Tibial artery (tissue), 4 donors: ENCODE results near the gene UROS.

ENCODE experiments used
- DNase-seq, 2 donors: peaks; one replicate each; pipeline ENCODE4 v3.0.0-alpha.2; 2019
- H3K27ac ChIP-seq, 2 donors: fragments of 200-600 bp; sonication (generic) in 1 of 2; 1 replicate in 1 of 2; 2 replicates in 1 of 2; pipeline ENCODE4 v1.5.1; 2018 to 2019; ENCODE audit warnings: mild to moderate bottlenecking in 1 of 2
- H3K27me3 ChIP-seq, 2 donors: fragments of 200-600 bp; sonication (generic) in 1 of 2; one replicate each; pipeline versions ENCODE4 v1.5.1 to v1.6.0; 2016 to 2019
- H3K36me3 ChIP-seq, 3 donors: fragments of 200-600 bp; sonication (generic) in 2 of 3; one replicate each; pipeline ENCODE4 v1.5.1; 2016 to 2019; ENCODE audit warnings: mild to moderate bottlenecking in 2 of 3
- H3K4me1 ChIP-seq, 4 donors: fragments of 200-600 bp; sonication (generic) in 2 of 4; 1 replicate in 3 of 4; 2 replicates in 1 of 4; pipeline ENCODE4 v1.5.1; 2016 to 2019
- H3K4me3 ChIP-seq, 2 donors: fragments of 200-600 bp; sonication (generic) in 1 of 2; 1 replicate in 1 of 2; 2 replicates in 1 of 2; pipeline ENCODE4 v1.5.1; 2018 to 2019; ENCODE audit warnings: mild to moderate bottlenecking in 2 of 2
- H3K9me3 ChIP-seq, 3 donors: fragments of 200-600 bp; sonication (generic) in 1 of 3; one replicate each; pipeline ENCODE4 v1.5.1; 2016 to 2019
- CTCF ChIP-seq, 2 experiments: fragments of 200-600 bp in 1 of 2; fragments of 450-650 bp in 1 of 2; IDR thresholded peaks; one replicate each; pipeline ENCODE4 v1.5.1; 2017 to 2019; ENCODE audit warnings: antibody characterized with exemption in 2 of 2, mild to moderate bottlenecking in 1 of 2, moderate library complexity in 1 of 2
- intact Hi-C: fragments of 100-400 bp; cut with DNase I; formaldehyde crosslinking; loops from one replicate; pipeline ENCODE4 v1.15.0; 2023; ENCODE audit warnings: low total_unique reads

The UROS gene

GRCh38 chr10:125808047-125808446 lies 15.0 kb downstream of the UROS start:
- peaks cover 51 to 79% (median 58%) of the 10 kb centered on the region in 3 donors for H3K36me3 ChIP-seq
- no peak overlapping the region for H3K27ac ChIP-seq
- H3K27me3 ChIP-seq, result no peaks in the 10 kb centered on the region
- no peak for TF ChIP-seq CTCF (IDR thresholded peaks at IDR 0.05)
- intact Hi-C loops, result no loop called here
- no peaks in the 10 kb centered on the region for H3K4me1 ChIP-seq
- H3K9me3 ChIP-seq, result no peaks in the 10 kb centered on the region
- no peak for DNase-seq
- H3K4me3 ChIP-seq, result no peak overlapping the region

GRCh38 chr10:125802739-125803138 lies 20.3 kb downstream of the UROS start:
- intact Hi-C loops, result no loop called here
- no peak overlapping the region for H3K27ac ChIP-seq
- no peak overlapping the region for H3K4me3 ChIP-seq
- no peak for TF ChIP-seq CTCF (IDR thresholded peaks at IDR 0.05)
- no peaks in the 10 kb centered on the region for H3K9me3 ChIP-seq
- no peaks in the 10 kb centered on the region for H3K27me3 ChIP-seq
- no peak for DNase-seq
- peaks cover 31 to 89% (median 45%) of the 10 kb centered on the region in 3 donors for H3K36me3 ChIP-seq
- H3K4me1 ChIP-seq, result no peaks in the 10 kb centered on the region

GRCh38 chr10:125802131-125802530 lies 20.9 kb downstream of the UROS start:
- Histone ChIP-seq H3K27ac (no peak overlapping the region), H3K27me3 (no peaks in the 10 kb centered on the region), H3K4me1 (no peaks in the 10 kb centered on the region), H3K9me3 (no peaks in the 10 kb centered on the region), H3K4me3 (no peak overlapping the region), H3K36me3 (peaks cover 31 to 89% (median 45%) of the 10 kb centered on the region in 3 donors)
- intact Hi-C loops, result no loop called here
- no peak for TF ChIP-seq CTCF (IDR thresholded peaks at IDR 0.05)
- DNase-seq, result no peak

- Histone ChIP-seq H3K27me3 (no peaks in the 10 kb centered on the region), H3K4me3 (no peak overlapping the region), H3K4me1 (no peaks in the 10 kb centered on the region), H3K27ac (no peak overlapping the region), H3K9me3 (no peaks in the 10 kb centered on the region), H3K36me3 (peaks cover 28 to 89% (median 41%) of the 10 kb centered on the region in 3 donors)
- intact Hi-C loops, result no loop called here
- no peak for DNase-seq
- no peak for TF ChIP-seq CTCF (IDR thresholded peaks at IDR 0.05)
These were observed 21.5 kb downstream of the UROS start for GRCh38 chr10:125801574-125801973.

- Histone ChIP-seq H3K4me3 (no peak overlapping the region), H3K4me1 (no peaks in the 10 kb centered on the region), H3K27me3 (no peaks in the 10 kb centered on the region), H3K36me3 (peaks cover 21 to 89% (median 29%) of the 10 kb centered on the region in 3 donors), H3K9me3 (no peaks in the 10 kb centered on the region), H3K27ac (no peak overlapping the region)
- TF ChIP-seq CTCF (IDR thresholded peaks at IDR 0.05), result no peak
- intact Hi-C loops, result no loop called here
- no peak for DNase-seq
These were observed 23.4 kb downstream of the UROS start for GRCh38 chr10:125799451-125800182.
